ENCODE measurements around the gene C11orf98.
A peak's percentile ranks its signal among the peaks of the same experiment; 100 is the strongest.
"Not testable (repeated sequence)": the region's sequence is repeated elsewhere in the genome, so short reads cannot be mapped to it uniquely, and the experiment has no call there.

C11orf98 gene

GRCh38 chr11:62650283-62650682 is 14.7 kb downstream of the C11orf98 start:
- not testable (repeated sequence) for DNase-seq (ENCODE audit: low read depth, low spot score)

- no peak for DNase-seq (ENCODE audit: low read depth, low spot score)
Observed at GRCh38 chr11:62649486-62649885, 15.5 kb downstream of the C11orf98 start.

GRCh38 chr11:62648967-62649364 is 16.0 kb downstream of the C11orf98 start:
- no peak for DNase-seq (ENCODE audit: low read depth, low spot score)

GRCh38 chr11:62648185-62648966 is 16.6 kb downstream of the C11orf98 start:
- no peak for DNase-seq (ENCODE audit: low read depth, low spot score)

GRCh38 chr11:62647609-62648005 is 17.4 kb downstream of the C11orf98 start:
- no peak for DNase-seq (ENCODE audit: low read depth, low spot score)

GRCh38 chr11:62646825-62647608 is 18.0 kb downstream of the C11orf98 start:
- DNase-seq (ENCODE audit: low read depth, low spot score), result no peak

- DNase-seq (ENCODE audit: low read depth, low spot score), result peak; percentile 92
Observed at GRCh38 chr11:62645946-62646824, 18.8 kb downstream of the C11orf98 start, which contains the start of gene GANAB. TSS of gene GANAB (minus strand) at chr11:62646613. CDS start at chr11:62646599, 14 bp downstream.

GRCh38 chr11:62645671-62645945 is 19.4 kb downstream of the C11orf98 start:
- no peak for DNase-seq (ENCODE audit: low read depth, low spot score)

- no peak for DNase-seq (ENCODE audit: low read depth, low spot score)
Observed at GRCh38 chr11:62644220-62644619, 20.8 kb downstream of the C11orf98 start.

GRCh38 chr11:62632492-62632891 is 32.5 kb downstream of the C11orf98 start:
- no peak for DNase-seq (ENCODE audit: low read depth, low spot score)

GRCh38 chr11:62627713-62628112 is 37.3 kb downstream of the C11orf98 start:
- DNase-seq (ENCODE audit: low read depth, low spot score), result no peak

GRCh38 chr11:62622476-62623089 is 42.4 kb downstream of the C11orf98 start:
- no peak for DNase-seq (ENCODE audit: low read depth, low spot score)

GRCh38 chr11:62621567-62622470 is 43.2 kb downstream of the C11orf98 start, which contains the start of gene B3GAT3:
TSS of gene B3GAT3 (minus strand) at chr11:62621986. CDS start at chr11:62621947, 39 bp downstream.
- DNase-seq (ENCODE audit: low read depth, low spot score), result peak; percentile 94

- DNase-seq (ENCODE audit: low read depth, low spot score), result no peak
Observed at GRCh38 chr11:62621027-62621566, 43.9 kb downstream of the C11orf98 start.

GRCh38 chr11:62616957-62617356 is 48.1 kb downstream of the C11orf98 start:
- DNase-seq (ENCODE audit: low read depth, low spot score), result not testable (repeated sequence)

- no peak for DNase-seq (ENCODE audit: low read depth, low spot score)
Observed at GRCh38 chr11:62615521-62615920, 49.5 kb downstream of the C11orf98 start.

GRCh38 chr11:62614275-62614674 is 50.7 kb downstream of the C11orf98 start:
- DNase-seq (ENCODE audit: low read depth, low spot score), result no peak

- no peak for DNase-seq (ENCODE audit: low read depth, low spot score)
Observed at GRCh38 chr11:62613291-62613778, 51.7 kb downstream of the C11orf98 start.
